Neural crest cell (in vitro differentiated cells): ENCODE data around the gene PCMTD2. TPM values are rescaled to one million over a fixed set of nuclear protein-coding genes. Genes with fewer than 3 reads are reported as not detected.

Experiments
- DNase-seq: peaks from one replicate; pipeline ENCODE4 v3.0.0; 2021; ENCODE audit warnings: low read depth, mixed read lengths, low spot score
- H3K27ac Mint-ChIP-seq: one replicate; pipeline ENCODE4 v1.8.0; 2021; ENCODE audit warnings: mild to moderate bottlenecking, mixed read lengths; ENCODE audit not compliant: unreplicated experiment
- H3K27me3 Mint-ChIP-seq: 2 replicates; pipeline ENCODE4 v1.8.0; 2021; ENCODE audit warnings: low read depth, mild to moderate bottlenecking, mixed read lengths
- H3K36me3 Mint-ChIP-seq: 2 replicates; pipeline ENCODE4 v1.8.0; 2021; ENCODE audit warnings: low read depth, mild to moderate bottlenecking, mixed read lengths
- H3K4me1 Mint-ChIP-seq: 2 replicates; pipeline ENCODE4 v1.8.0; 2021; ENCODE audit warnings: mixed read lengths
- H3K4me3 Mint-ChIP-seq: one replicate; pipeline ENCODE4 v1.8.0; 2021; ENCODE audit warnings: mild to moderate bottlenecking, mixed read lengths
- H3K9me3 Mint-ChIP-seq: 2 replicates; pipeline ENCODE4 v1.8.0; 2021; ENCODE audit warnings: mixed read lengths
- CTCF ChIP-seq: fragments of 200-600 bp; sonication (generic); conservative IDR thresholded peaks from 2 replicates; pipeline ENCODE4 v1.5.0; 2021; ENCODE audit warnings: antibody characterized with exemption, mild to moderate bottlenecking
- total RNA-seq: library from RNA; stranded (reverse); gene quantifications from 2 replicates; pipeline ENCODE4 v1.2.1, GENCODE V29; 2021

PCMTD2 gene
- total RNA-seq, 1 donor from 2014 or later: 61.6 TPM

DNA sequence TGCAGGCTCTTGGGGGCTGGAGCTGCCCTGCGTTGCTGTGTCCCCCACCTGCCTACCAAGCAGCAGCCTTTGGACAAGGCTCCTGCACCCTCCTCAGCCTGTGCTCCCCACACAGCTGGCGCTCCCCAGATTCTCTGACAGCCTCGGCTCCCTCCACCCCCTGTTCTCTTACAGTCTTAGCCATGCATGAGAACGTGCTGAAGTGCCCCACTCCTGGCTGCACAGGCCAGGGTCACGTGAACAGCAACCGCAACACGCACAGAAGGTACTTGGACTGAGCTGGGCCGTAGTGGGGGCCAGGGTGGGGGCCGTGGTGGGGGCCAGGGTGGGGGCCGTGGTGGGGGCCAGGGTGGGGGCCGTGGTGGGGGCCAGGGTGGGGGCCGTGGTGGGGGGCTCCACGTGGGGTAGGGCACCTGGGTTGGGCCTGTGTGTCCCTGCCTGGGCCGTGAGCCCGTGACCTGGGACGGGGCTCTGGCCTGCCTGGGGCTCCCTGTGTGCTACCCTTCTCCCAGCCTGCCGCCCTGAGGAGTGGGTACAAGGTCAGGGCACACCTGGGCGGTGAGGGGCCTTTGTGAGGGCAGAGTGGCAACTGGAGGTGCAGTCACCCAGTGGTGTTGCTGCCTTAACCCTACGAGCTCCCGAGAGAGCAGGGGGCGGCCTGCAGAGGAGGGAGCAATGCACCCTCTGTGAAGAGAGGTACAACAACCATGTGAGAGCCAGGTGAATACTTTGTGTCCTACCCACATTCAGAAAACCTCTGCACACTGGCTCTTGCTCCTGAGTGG lies 43.5 kb upstream of the PCMTD2 start:
- no peak overlapping the region for H3K4me3 Mint-ChIP-seq
- no peak for DNase-seq
- no peaks in the 10 kb centered on the region for H3K9me3 Mint-ChIP-seq
- peaks cover 29% of the 10 kb centered on the region for H3K4me1 Mint-ChIP-seq
- H3K27me3 Mint-ChIP-seq: no peaks in the 10 kb centered on the region
- H3K27ac Mint-ChIP-seq: no peak overlapping the region
- TF ChIP-seq CTCF: no peak
- no peaks in the 10 kb centered on the region for H3K36me3 Mint-ChIP-seq

DNA sequence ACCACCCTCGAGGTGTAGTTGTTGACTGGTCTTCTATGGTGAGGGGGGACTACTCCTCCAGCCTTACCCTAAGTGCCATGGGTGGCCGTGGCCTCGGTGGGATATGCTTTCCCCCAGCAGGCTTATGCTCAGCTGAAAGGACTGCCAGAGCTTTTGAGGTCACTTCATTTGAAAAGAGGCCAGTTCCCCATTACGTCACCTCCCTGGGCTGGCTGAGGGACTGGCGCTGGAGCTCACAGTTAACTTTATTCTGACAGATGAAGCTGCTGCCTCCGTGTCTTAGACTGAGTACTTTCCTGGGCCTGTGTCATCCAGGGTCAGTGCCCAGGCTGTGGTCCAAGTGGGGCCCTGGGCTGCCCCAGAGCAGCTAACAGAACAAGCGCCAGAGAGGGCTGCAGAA lies 42.8 kb upstream of the PCMTD2 start:
- Mint-ChIP-seq H3K4me3 (no peak overlapping the region), H3K9me3 (no peaks in the 10 kb centered on the region), H3K27me3 (no peaks in the 10 kb centered on the region), H3K36me3 (no peaks in the 10 kb centered on the region), H3K4me1 (peaks cover 29% of the 10 kb centered on the region), H3K27ac (peak overlapping the region; percentile 62)
- no peak for DNase-seq
- no peak for TF ChIP-seq CTCF

DNA sequence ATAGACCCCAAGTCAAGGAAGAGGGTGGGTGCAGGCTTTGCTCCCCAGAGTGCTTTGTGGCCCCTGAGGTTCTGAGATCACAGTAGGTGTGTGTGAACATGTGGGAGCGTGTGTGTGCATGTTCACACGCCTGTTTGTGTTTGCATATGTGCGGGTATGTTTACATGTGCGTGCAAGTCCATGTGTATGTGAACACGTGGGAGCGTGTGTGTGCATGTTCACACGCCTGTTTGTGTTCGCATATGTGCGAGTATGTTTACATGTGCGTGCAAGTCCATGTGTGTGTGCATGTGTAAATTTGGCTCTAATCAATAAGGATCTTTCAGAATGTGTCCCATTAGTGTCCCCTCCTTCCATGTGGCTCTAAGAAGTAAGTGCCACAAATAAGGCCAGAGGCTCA lies 41.4 kb upstream of the PCMTD2 start:
- H3K9me3 Mint-ChIP-seq: no peaks in the 10 kb centered on the region

DNA sequence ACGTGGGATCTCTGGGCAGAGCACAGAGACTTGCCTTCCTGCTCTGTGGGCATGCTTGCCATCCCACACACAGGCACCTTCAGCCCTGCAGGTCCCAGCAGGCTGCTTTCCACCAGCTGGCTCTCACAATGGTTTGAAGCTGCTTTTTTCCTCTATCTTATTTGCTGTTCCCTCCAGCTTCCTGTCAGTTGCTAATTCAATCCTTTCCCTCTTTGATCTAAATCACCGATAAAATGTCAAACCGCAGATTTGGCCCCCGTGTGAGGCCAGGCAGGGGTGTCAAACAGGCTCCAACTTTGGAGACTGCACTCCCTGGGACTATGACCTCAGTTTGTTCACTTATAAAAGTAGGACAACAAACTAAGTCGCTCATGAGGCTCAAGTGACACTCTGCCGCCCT lies 40.6 kb upstream of the PCMTD2 start:
- TF ChIP-seq CTCF: no peak
- no peak for DNase-seq
- Mint-ChIP-seq H3K27ac (no peak overlapping the region), H3K4me3 (no peak overlapping the region), H3K27me3 (no peaks in the 10 kb centered on the region), H3K4me1 (peaks cover 29% of the 10 kb centered on the region), H3K9me3 (no peaks in the 10 kb centered on the region), H3K36me3 (no peaks in the 10 kb centered on the region)

More for the DNA sequence above, 41.4 kb upstream of the PCMTD2 start:
- no peak for TF ChIP-seq CTCF
- Mint-ChIP-seq H3K27ac (no peak overlapping the region), H3K4me3 (no peak overlapping the region), H3K36me3 (no peaks in the 10 kb centered on the region), H3K4me1 (peaks cover 29% of the 10 kb centered on the region), H3K27me3 (no peaks in the 10 kb centered on the region)
- DNase-seq: no peak

- no peak overlapping the region for H3K4me3 Mint-ChIP-seq
- no peaks in the 10 kb centered on the region for H3K9me3 Mint-ChIP-seq
- peaks cover 22% of the 10 kb centered on the region for H3K4me1 Mint-ChIP-seq
- no peaks in the 10 kb centered on the region for H3K36me3 Mint-ChIP-seq
- DNase-seq: no peak
- no peak overlapping the region for H3K27ac Mint-ChIP-seq
- H3K27me3 Mint-ChIP-seq: no peaks in the 10 kb centered on the region
- no peak for TF ChIP-seq CTCF
Observed at GRCh38 chr20:64216036-64216435, 39.5 kb upstream of the PCMTD2 start.
